ENCODE results near the gene TANGO2.

Gene TANGO2

DNA sequence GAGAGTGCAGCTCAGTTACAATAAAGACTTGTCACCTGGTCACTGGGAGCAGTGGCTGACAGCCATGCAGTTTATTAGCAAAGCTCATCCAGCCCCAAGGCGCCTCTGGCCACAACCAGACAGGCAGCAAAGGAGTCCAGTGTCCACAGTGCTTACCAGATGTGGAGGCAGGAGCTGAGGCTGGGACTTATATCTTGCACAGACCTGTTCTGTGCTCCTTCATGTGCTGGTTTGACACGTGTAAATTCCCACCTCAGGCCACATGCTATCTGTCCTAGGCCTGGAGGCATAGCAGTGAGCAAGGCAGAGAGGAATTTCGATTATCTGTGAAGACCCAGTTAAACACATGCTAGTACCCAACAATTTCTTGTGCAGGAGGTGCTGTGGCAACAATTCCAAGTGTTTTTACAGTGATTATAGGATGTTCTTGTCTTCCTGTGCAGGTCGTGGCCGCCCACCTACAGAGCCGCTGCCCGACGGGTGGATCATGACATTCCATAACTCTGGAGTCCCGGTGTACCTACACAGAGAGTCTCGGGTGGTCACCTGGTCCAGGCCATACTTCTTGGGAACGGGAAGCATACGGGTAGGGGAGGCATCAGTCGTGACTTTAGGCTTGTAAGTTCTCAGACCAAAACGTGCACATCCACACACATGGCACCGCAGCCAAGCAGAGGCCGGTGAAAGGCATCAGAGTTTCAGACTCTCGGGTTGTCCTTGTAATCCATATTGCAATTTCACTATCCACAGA is 68.5 kb downstream of the TANGO2 start:
- Histone ChIP-seq H3K9me3 (ENCODE audit: insufficient read depth, low read length, severe bottlenecking) (no peaks in the 10 kb centered on the region), H4K20me1 (ENCODE audit: insufficient read depth, low read length) (peaks cover 89% of the 10 kb centered on the region), H3K4me3 (ENCODE audit: low read depth in 1 of 2, low read length in 2 of 2) (no peak overlapping the region), H3K27ac (ENCODE audit: low read length) (no peak overlapping the region), H3K36me3 (ENCODE audit: insufficient read depth, low read length) (peaks cover 100% of the 10 kb centered on the region), H3K79me2 (ENCODE audit: insufficient read depth, low read length) (peaks cover 92% of the 10 kb centered on the region), H3K9ac (ENCODE audit: low read depth, low read length) (no peak overlapping the region), H2AFZ (ENCODE audit: low read depth, low read length) (no peak overlapping the region), H3K4me2 (ENCODE audit: insufficient read depth, low read length) (no peak overlapping the region), H3K27me3 (ENCODE audit: insufficient read depth, low read length, poor library complexity) (no peaks in the 10 kb centered on the region), H3K4me1 (ENCODE audit: insufficient read depth, low read length) (peaks cover 8% of the 10 kb centered on the region; the same call in 1 of the 2 replicates)
- ATAC-seq (ENCODE audit: insufficient read depth, low read depth) = no peak
- DNase-seq = no peak
- no peak for TF ChIP-seq EZH2 (IDR thresholded peaks at IDR 0.05; ENCODE audit: borderline replicate concordance, low read depth, low read length, severe bottlenecking)
- TF ChIP-seq, protein P1, sequence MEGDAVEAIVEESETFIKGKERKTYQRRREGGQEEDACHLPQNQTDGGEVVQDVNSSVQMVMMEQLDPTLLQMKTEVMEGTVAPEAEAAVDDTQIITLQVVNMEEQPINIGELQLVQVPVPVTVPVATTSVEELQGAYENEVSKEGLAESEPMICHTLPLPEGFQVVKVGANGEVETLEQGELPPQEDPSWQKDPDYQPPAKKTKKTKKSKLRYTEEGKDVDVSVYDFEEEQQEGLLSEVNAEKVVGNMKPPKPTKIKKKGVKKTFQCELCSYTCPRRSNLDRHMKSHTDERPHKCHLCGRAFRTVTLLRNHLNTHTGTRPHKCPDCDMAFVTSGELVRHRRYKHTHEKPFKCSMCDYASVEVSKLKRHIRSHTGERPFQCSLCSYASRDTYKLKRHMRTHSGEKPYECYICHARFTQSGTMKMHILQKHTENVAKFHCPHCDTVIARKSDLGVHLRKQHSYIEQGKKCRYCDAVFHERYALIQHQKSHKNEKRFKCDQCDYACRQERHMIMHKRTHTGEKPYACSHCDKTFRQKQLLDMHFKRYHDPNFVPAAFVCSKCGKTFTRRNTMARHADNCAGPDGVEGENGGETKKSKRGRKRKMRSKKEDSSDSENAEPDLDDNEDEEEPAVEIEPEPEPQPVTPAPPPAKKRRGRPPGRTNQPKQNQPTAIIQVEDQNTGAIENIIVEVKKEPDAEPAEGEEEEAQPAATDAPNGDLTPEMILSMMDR (IDR thresholded peaks at IDR 0.05; ENCODE audit: borderline replicate concordance, extremely low read depth, low read length, poor library complexity, severe bottlenecking) = no peak

DNA sequence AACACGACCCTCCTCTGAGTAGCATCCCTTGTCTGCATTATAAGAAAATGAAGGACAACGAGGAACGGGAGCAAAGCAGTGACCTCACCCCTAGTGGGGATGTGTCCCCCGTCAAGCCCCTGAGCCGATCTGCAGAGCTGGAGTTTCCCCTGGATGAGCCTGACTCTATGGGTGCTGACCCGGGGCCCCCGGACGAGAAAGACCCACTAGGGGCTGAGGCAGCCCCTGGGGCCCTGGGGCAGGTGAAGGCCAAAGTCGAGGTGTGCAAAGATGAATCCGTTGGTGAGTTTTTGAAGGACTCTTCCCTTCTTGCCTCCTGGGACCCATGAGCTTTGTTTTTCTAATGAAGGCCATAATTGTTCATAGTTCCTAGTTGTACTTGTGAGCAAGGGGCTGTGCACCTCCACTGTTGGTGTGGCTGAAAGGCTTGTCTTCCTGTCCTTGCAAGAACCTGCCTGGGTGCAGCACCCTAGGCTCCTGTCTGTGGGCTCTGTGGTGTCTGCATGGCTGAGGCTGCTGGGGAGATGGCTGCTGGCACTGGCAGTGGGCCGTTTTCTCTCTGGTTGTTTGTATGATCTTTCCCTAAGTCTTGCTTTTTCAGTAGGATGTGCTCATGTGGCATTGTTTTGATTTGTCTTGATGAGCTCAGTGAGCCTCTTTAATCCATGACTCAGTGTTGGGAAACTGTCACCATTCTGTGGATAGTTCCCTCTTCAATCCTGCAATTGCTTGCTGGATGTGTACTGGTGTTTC is 69.2 kb downstream of the TANGO2 start:
- Histone ChIP-seq H3K27ac (ENCODE audit: low read length) (no peak overlapping the region), H3K36me3 (ENCODE audit: insufficient read depth, low read length) (peaks cover 100% of the 10 kb centered on the region), H3K27me3 (ENCODE audit: insufficient read depth, low read length, poor library complexity) (no peaks in the 10 kb centered on the region), H3K4me2 (ENCODE audit: insufficient read depth, low read length) (no peak overlapping the region), H3K9me3 (ENCODE audit: insufficient read depth, low read length, severe bottlenecking) (no peaks in the 10 kb centered on the region), H3K4me1 (ENCODE audit: insufficient read depth, low read length) (0 out of 2 replicates have a peak, but pooled peaks cover under 1% of the 10 kb centered on the region), H3K9ac (ENCODE audit: low read depth, low read length) (no peak overlapping the region), H3K79me2 (ENCODE audit: insufficient read depth, low read length) (peaks cover 92% of the 10 kb centered on the region), H2AFZ (ENCODE audit: low read depth, low read length) (no peak overlapping the region), H4K20me1 (ENCODE audit: insufficient read depth, low read length) (peaks cover 85% of the 10 kb centered on the region), H3K4me3 (ENCODE audit: low read depth in 1 of 2, low read length in 2 of 2) (no peak overlapping the region)
- DNase-seq = no peak
- TF ChIP-seq, protein P1 (IDR thresholded peaks at IDR 0.05; ENCODE audit: borderline replicate concordance, extremely low read depth, low read length, poor library complexity, severe bottlenecking) = no peak
- TF ChIP-seq EZH2 (IDR thresholded peaks at IDR 0.05; ENCODE audit: borderline replicate concordance, low read depth, low read length, severe bottlenecking) = no peak
- ATAC-seq (ENCODE audit: insufficient read depth, low read depth) = no peak

DNA sequence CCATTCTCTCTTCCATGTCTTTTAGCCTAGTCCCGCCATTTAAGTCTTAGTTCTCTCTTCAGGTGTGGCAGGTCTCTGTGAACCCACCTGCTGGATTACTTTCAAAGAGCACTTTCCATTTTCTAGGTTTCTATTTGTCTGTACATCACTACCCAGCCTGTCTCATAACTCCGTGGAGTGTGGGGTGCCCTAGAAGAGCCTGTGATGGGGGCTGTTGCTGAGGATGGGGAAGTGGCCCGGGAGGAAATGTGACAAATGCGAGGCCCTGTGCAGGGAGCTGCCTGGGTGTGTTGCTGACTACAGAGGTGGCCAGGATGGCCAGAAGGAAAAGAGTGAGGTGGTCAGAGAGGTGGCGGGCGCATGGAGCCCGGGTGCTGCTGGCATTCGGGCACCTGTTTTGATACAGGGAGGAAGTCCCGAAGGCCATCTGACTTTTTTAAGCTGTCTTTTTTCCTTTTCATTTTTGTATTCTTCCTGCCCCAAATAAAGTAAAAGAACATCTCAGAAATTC is 69.9 kb downstream of the TANGO2 start:
- H3K4me2 ChIP-seq (ENCODE audit: insufficient read depth, low read length) = no peak overlapping the region
- H2AFZ ChIP-seq (ENCODE audit: low read depth, low read length) = no peak overlapping the region
- no peaks in the 10 kb centered on the region for H3K9me3 ChIP-seq (ENCODE audit: insufficient read depth, low read length, severe bottlenecking)
- peaks cover 78% of the 10 kb centered on the region for H4K20me1 ChIP-seq (ENCODE audit: insufficient read depth, low read length)
- H3K27me3 ChIP-seq (ENCODE audit: insufficient read depth, low read length, poor library complexity) = no peaks in the 10 kb centered on the region
- no peak overlapping the region for H3K4me3 ChIP-seq (ENCODE audit: low read depth in 1 of 2, low read length in 2 of 2)
- H3K27ac ChIP-seq (ENCODE audit: low read length) = no peak overlapping the region
- no peak overlapping the region for H3K9ac ChIP-seq (ENCODE audit: low read depth, low read length)
- TF ChIP-seq EZH2 (IDR thresholded peaks at IDR 0.05; ENCODE audit: borderline replicate concordance, low read depth, low read length, severe bottlenecking) = no peak
- TF ChIP-seq, protein P1 (IDR thresholded peaks at IDR 0.05; ENCODE audit: borderline replicate concordance, extremely low read depth, low read length, poor library complexity, severe bottlenecking) = no peak
- peaks cover 100% of the 10 kb centered on the region for H3K36me3 ChIP-seq (ENCODE audit: insufficient read depth, low read length)
- no peak for DNase-seq
- no peaks in the 10 kb centered on the region for H3K4me1 ChIP-seq (ENCODE audit: insufficient read depth, low read length)
- no peak for ATAC-seq (ENCODE audit: insufficient read depth, low read depth)
- H3K79me2 ChIP-seq (ENCODE audit: insufficient read depth, low read length) = peaks cover 91% of the 10 kb centered on the region
